BLaER1 (cell line): Measurements from ENCODE around the gene RIOK1.

Experiments used
- H3K27ac ChIP-seq: shearing (Covaris generic); formaldehyde crosslinking; 2 replicates; pipeline ENCODE4 v1.8.1; 2022
- H3K27me3 ChIP-seq: shearing (Covaris generic); formaldehyde crosslinking; 2 replicates; pipeline ENCODE4 v1.8.1; 2022
- H3K36me3 ChIP-seq: shearing (Covaris generic); formaldehyde crosslinking; 2 replicates; pipeline ENCODE4 v1.8.1; 2022
- H3K4me1 ChIP-seq: shearing (Covaris generic); formaldehyde crosslinking; 2 replicates; pipeline ENCODE4 v1.8.1; 2022
- H3K4me2 ChIP-seq: shearing (Covaris generic); formaldehyde crosslinking; 2 replicates; pipeline ENCODE4 v1.8.1; 2022
- H3K4me3 ChIP-seq: shearing (Covaris generic); formaldehyde crosslinking; 2 replicates; pipeline ENCODE4 v1.8.1; 2022
- H3K9ac ChIP-seq: shearing (Covaris generic); formaldehyde crosslinking; 2 replicates; pipeline ENCODE4 v1.8.1; 2022
- H3K9me3 ChIP-seq: shearing (Covaris generic); formaldehyde crosslinking; 2 replicates; pipeline ENCODE4 v1.8.1; 2022
- H4K20me1 ChIP-seq: shearing (Covaris generic); formaldehyde crosslinking; 2 replicates; pipeline ENCODE4 v1.8.1; 2022
- Cebpa-rat ChIP-seq: shearing (Covaris generic); IDR thresholded peaks from 2 replicates; pipeline ENCODE4 v1.8.1; 2022

RIOK1 gene

DNA sequence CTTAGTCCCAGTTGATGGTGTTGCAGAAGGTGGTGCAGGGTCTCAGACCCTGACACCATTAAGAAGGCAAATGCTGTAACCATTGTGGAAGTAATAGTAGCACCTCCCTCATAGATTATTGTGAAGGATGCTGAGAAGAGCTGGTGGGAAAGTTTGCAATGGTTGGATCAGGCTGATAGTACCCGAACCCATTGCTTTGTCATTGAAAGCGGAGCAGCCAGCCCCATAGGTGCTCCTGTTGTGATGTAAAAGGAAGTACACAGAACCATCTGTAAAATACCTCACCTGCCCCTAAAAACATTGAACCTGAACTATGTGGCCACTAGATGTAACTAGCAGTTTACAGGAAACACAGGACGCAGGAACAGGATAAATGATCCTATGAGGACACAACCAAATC lies 31.5 kb downstream of the RIOK1 start:
- Histone ChIP-seq H3K4me2 (no peak overlapping the region), H3K27me3 (no peaks in the 10 kb centered on the region), H4K20me1 (no peaks in the 10 kb centered on the region), H3K9ac (no peak overlapping the region), H3K9me3 (peaks cover 11% of the 10 kb centered on the region), H3K4me3 (no peak overlapping the region), H3K4me1 (no peaks in the 10 kb centered on the region), H3K27ac (no peak overlapping the region), H3K36me3 (peaks cover 41% of the 10 kb centered on the region)
- no peak for TF ChIP-seq Cebpa-rat

DNA sequence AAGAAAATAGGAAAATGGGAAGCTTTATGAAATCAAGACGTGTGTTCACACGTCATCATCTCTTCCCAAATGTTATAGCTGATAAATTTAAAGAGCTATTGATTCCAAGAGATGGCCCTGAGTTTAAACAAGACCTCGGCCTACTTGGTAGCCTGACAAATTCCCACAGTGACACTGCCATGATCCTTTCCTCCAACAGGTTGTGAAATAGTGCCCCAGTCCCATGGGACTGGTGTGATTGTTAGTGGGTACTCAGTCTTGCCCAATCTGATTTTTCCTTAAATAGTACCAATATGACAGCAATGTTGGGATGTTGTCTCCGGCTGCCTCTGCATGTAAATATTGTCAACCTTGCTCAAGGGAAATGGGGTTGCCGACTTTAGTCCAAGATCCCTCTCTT lies 34.5 kb downstream of the RIOK1 start:
- no peak overlapping the region for H3K9ac ChIP-seq
- no peaks in the 10 kb centered on the region for H3K27me3 ChIP-seq
- no peak overlapping the region for H3K4me2 ChIP-seq
- H3K4me3 ChIP-seq = no peak overlapping the region
- peaks cover 12% of the 10 kb centered on the region for H3K36me3 ChIP-seq
- peaks cover 14% of the 10 kb centered on the region for H3K9me3 ChIP-seq
- no peaks in the 10 kb centered on the region for H4K20me1 ChIP-seq
- H3K4me1 ChIP-seq = no peaks in the 10 kb centered on the region
- no peak for TF ChIP-seq Cebpa-rat
- no peak overlapping the region for H3K27ac ChIP-seq

DNA sequence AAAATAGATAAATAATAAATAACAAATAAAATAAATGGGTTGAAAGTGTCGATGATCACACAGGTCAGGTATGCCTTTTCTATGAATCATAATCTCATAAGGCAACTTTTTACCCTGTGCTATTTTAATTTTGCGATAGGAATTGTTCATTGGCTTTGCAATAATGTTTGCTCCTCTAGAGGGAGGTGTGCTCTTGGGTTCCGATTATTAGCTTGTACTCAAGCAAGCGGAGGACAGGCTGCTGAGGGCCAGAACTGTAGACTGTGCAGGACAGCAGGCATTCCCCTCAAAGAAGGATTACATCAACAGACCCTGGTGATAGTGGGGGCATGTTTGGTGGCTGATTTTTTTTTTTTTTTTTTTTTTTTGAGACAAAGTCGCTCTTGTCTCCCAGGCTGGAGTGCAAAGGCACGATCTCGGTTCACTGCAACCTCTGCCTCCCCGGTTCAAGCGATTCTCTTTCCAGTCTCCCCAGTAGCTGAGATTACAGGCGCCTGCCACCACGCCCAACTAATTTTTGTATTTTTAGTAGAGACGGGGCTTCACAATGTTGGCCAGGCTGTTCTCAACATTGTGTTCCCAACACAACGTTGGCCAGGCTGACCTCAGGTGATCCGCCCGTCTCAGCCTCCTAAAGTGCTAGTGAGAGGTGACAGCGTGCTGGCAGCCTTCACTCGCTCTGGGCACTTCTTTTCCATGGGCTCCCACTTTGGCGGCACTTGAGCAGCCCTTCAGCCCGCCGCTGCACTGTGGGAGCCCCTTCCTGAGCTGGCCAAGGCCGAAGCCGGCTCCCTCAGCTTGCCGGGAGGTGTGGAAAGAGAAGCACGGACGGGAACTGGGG lies 35.6 kb downstream of the RIOK1 start:
- Histone ChIP-seq H3K9me3 (peaks cover 14% of the 10 kb centered on the region), H3K4me2 (no peak overlapping the region), H3K27ac (no peak overlapping the region), H3K36me3 (peaks cover under 1% of the 10 kb centered on the region; the same call in 1 of the 2 replicates), H4K20me1 (no peaks in the 10 kb centered on the region), H3K9ac (no peak overlapping the region), H3K4me1 (no peaks in the 10 kb centered on the region), H3K4me3 (no peak overlapping the region), H3K27me3 (no peaks in the 10 kb centered on the region)
- TF ChIP-seq Cebpa-rat = no peak

DNA sequence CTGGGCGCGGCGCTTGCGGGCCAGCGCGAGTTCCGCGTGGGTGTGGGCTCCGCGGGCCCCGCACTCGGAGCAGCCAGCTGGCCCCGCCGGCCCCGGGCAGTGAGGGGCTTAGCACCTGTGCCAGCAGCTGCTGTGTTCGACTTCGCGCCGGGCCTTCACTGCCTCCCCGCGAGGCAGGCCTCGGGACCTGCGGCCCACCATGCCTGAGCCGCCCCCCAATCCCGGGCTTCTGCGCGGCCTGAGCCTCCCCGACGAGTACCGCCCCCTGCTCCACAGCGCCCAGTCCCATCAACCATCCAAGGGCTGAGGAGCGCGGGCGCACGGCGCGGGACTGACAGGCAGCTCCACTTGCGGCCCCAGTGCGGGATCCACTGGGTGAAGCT lies 36.2 kb downstream of the RIOK1 start:
- Histone ChIP-seq H3K27me3 (no peaks in the 10 kb centered on the region), H3K9me3 (peaks cover 14% of the 10 kb centered on the region), H3K36me3 (no peaks in the 10 kb centered on the region; the same call in 1 of the 2 replicates), H3K27ac (no peak overlapping the region), H4K20me1 (no peaks in the 10 kb centered on the region), H3K4me1 (no peaks in the 10 kb centered on the region), H3K4me3 (no peak overlapping the region), H3K4me2 (no peak overlapping the region), H3K9ac (no peak overlapping the region)
- no peak for TF ChIP-seq Cebpa-rat

DNA sequence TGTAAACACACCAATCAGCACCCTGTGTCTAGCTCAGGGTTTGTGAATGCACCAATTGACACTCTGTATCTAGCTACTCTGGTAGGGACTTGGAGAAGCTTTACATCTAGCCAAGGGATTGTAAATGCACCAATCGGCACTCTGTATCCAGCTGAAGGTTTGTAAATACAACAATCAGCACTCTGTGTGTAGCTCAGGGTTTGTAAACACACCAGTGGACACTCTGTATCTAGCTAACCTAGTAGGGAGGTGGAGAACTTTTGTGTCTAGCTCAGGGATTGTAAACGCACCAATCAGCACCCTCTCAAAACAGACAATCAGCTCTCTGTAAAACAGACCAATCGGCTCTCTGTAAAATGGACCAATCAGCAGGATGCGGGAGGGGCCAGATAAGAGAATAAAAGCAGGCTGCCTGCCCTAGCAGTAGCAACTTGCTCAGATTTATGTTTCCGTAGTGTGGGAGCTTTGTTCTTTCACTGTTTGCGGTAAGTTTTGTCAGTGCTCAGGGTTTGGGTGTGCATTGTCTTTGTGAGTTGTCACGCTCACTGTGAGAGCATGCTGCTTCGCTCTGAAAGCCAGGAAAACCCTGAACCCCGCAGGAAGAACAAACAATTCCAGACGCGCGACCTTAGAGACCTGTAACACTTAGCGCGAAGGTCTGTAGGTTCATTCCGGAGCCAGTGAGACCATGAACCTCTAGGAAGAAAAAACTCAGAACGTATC lies 37.0 kb downstream of the RIOK1 start:
- TF ChIP-seq Cebpa-rat = no peak
- no peaks in the 10 kb centered on the region for H4K20me1 ChIP-seq

DNA sequence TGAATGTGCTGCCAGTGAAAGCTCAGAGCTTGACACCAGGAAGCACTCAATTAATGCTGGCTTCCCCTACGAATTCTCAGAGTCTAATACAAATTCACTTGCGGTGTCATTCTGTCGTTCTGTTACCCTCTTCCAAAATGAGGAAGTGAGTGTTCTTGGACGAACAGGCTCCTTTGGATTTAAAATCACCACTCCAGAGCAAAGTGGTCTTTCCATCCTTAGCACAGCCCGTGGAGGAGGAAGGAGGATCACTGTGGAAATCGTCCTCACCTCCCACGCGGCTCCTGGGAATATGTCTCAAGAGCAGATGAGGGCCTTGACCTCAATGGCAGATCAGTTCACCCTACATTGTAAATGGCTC lies 41.7 kb downstream of the RIOK1 start:
- no peaks in the 10 kb centered on the region for H3K36me3 ChIP-seq
- H3K4me3 ChIP-seq = no peak overlapping the region
- no peak overlapping the region for H3K4me2 ChIP-seq
- TF ChIP-seq Cebpa-rat = no peak
- H3K9ac ChIP-seq = no peak overlapping the region
- H3K9me3 ChIP-seq = peaks cover 15% of the 10 kb centered on the region; the same call in 1 of the 2 replicates
- H4K20me1 ChIP-seq = no peaks in the 10 kb centered on the region
- no peaks in the 10 kb centered on the region for H3K4me1 ChIP-seq
- no peaks in the 10 kb centered on the region for H3K27me3 ChIP-seq
- no peak overlapping the region for H3K27ac ChIP-seq

More for the DNA sequence above, 37.0 kb downstream of the RIOK1 start:
- no peak overlapping the region for H3K27ac ChIP-seq
- H3K27me3 ChIP-seq = no peaks in the 10 kb centered on the region
- H3K4me1 ChIP-seq = no peaks in the 10 kb centered on the region
- H3K9ac ChIP-seq = no peak overlapping the region
- H3K36me3 ChIP-seq = no peaks in the 10 kb centered on the region; the same call in 1 of the 2 replicates
- H3K9me3 ChIP-seq = peaks cover 14% of the 10 kb centered on the region
- H3K4me2 ChIP-seq = no peak overlapping the region
- no peak overlapping the region for H3K4me3 ChIP-seq

DNA sequence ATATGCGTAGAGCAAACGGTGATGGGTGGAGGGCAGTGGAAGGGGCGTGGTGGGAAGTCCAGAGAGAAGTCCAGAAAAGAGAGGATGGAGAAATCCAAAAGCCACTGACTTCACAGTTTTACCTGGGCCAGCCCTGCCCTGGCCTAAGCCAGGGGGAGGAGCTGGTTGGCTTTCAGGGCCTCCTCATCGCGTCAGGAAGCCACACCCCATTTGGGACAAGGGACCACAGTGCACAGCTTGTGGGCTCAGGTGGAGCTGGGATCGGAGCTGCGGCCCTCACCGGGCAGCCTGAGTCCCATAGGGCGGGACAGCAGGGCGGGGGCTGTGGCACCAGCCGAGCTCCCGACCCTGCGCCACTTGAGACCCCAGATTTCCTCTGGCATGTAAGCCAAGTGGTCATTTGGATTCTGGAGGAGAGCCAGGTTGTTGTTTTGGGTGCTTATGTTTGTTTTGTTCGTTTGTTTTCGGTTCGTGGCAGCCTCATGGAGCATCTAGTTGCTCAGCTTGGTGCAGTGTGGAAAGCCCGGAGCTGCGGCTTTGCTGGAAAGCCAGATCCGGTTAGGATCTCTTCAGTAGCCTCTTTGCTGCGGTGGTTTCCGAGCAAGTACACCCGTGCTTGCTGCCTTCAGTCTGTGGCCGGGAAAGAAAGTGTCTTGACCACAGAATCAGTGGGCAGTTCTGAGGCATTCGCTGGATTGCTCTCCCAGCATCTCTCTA lies 42.2 kb downstream of the RIOK1 start:
- Histone ChIP-seq H3K4me2 (no peak overlapping the region), H4K20me1 (no peaks in the 10 kb centered on the region), H3K36me3 (no peaks in the 10 kb centered on the region), H3K4me1 (no peaks in the 10 kb centered on the region), H3K27ac (no peak overlapping the region), H3K9me3 (peaks cover 16% of the 10 kb centered on the region; the same call in 1 of the 2 replicates), H3K4me3 (no peak overlapping the region), H3K9ac (no peak overlapping the region), H3K27me3 (no peaks in the 10 kb centered on the region)
- no peak for TF ChIP-seq Cebpa-rat

DNA sequence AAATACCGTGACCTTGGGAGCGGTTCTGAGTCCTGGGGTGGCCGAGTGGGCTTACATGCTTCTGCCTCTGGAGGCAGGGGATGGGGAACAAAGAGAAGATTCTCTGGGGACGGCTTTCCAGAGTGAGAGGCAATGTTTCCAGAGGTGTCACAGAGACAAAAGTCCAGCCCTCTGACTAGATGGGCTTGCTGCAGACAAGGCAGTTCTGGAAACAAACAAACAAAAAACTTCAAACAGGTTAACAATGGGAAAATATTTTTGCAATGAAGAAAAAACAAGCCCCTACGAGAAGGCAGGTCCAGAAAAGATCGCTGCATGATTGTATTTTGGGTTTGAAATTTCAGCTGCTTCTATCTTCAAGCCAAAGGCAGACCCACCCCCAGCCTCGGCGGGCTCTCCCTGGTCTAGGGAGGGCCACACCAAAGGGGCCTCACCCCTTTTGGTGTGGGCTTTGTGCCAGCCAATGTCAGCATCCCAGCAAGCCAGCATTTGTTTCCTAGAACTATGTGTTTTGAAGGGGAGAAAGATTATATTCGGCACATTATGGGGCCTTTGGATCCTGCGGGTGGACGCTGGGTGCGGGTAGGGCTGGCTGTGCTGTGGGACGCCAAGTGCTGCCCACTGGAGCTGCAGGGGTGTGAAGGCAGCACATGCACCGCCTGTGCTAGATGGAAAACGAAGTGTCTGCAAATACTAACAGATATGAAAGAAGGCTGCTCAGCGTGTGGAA lies 42.9 kb downstream of the RIOK1 start:
- no peak overlapping the region for H3K27ac ChIP-seq
- H3K27me3 ChIP-seq = no peaks in the 10 kb centered on the region
- H3K4me1 ChIP-seq = no peaks in the 10 kb centered on the region
- no peak overlapping the region for H3K9ac ChIP-seq
- no peak overlapping the region for H3K4me2 ChIP-seq
- H4K20me1 ChIP-seq = no peaks in the 10 kb centered on the region
- no peaks in the 10 kb centered on the region for H3K36me3 ChIP-seq
- peaks cover 16% of the 10 kb centered on the region; the same call in 1 of the 2 replicates for H3K9me3 ChIP-seq
- H3K4me3 ChIP-seq = no peak overlapping the region
- no peak for TF ChIP-seq Cebpa-rat

DNA sequence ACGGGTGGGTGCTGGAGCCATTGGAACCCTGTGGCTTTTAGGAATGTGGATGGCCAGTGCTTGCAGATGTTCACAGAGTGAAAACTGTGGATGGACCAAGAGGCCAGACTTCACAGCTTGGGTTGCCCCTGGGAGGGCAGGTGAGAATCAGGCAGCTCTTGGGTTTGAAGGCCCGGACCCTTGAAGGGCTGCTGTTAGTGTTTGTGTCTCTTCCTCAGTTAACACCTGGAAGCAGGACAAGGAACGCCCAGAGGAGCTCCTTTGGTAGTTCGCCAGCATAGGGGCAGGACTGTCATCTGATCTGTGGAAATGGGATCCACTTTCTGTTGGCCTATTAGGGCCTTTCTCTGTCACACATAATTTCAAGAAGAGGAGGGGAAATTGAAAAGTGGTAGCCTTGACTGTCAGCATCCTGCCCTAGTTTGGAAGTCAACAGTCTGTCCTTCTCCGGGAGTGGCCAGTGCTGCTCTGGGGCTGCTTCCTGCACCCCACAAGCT lies 43.6 kb downstream of the RIOK1 start:
- Histone ChIP-seq H3K4me1 (peaks cover 3% of the 10 kb centered on the region), H4K20me1 (no peaks in the 10 kb centered on the region), H3K4me2 (no peak overlapping the region), H3K27ac (no peak overlapping the region), H3K9me3 (peaks cover 16% of the 10 kb centered on the region; the same call in 1 of the 2 replicates), H3K9ac (no peak overlapping the region), H3K4me3 (no peak overlapping the region), H3K36me3 (no peaks in the 10 kb centered on the region), H3K27me3 (no peaks in the 10 kb centered on the region)
- TF ChIP-seq Cebpa-rat = no peak
